Subcutaneous adipose tissue (tissue), 4 donors: ENCODE measurements around the gene CDV3. TPM values are rescaled to one million over a fixed set of nuclear protein-coding genes. Genes with fewer than 3 reads are reported as not detected.

Experiments
- CTCF ChIP-seq: fragments of 450-650 bp; IDR thresholded peaks from one replicate; pipeline ENCODE4 v1.5.1; 2016; ENCODE audit warnings: low read depth, mild to moderate bottlenecking, control low read depth, antibody characterized with exemption, moderate library complexity
- total RNA-seq, 4 donors: library from RNA; depleted of rRNA; stranded (reverse); fragments of >200 nt; gene quantifications; one replicate each; pipeline ENCODE4 v1.1.0, GENCODE V29; 2016

CDV3 gene, protein sequence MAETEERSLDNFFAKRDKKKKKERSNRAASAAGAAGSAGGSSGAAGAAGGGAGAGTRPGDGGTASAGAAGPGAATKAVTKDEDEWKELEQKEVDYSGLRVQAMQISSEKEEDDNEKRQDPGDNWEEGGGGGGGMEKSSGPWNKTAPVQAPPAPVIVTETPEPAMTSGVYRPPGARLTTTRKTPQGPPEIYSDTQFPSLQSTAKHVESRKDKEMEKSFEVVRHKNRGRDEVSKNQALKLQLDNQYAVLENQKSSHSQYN
- total RNA-seq, result 100 to 1,000 TPM; 157 to 246 (median 176) TPM

DNA sequence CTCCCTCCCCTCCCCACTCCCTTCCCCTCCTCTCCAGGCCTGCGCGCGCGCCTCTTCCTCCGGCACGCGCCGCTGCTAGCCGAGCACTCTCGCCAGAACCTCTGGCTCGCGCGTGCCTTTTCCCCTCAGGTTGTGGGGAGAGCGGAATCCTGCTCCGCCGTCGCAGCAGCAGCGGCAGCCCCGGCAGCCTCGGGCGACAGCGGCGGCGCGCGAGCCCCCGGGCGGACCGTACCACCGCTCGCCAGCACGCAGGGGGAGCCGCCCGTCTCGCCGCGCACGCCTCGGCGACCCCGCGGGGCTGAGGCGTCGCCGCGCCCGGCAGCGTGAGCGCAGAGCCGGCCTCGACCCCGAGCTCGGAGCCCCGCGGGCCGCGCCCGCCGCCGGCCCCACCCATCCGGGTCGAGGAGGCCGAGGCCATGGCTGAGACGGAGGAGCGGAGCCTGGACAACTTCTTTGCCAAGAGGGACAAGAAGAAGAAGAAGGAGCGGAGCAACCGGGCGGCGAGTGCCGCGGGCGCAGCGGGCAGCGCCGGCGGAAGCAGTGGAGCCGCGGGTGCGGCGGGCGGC, at the start of gene CDV3:
CDV3 (plus strand) TSS at position 58 of the 566 bp plus-strand sequence; CDS start at position 417, 359 bp downstream.
- no peak for TF ChIP-seq CTCF

DNA sequence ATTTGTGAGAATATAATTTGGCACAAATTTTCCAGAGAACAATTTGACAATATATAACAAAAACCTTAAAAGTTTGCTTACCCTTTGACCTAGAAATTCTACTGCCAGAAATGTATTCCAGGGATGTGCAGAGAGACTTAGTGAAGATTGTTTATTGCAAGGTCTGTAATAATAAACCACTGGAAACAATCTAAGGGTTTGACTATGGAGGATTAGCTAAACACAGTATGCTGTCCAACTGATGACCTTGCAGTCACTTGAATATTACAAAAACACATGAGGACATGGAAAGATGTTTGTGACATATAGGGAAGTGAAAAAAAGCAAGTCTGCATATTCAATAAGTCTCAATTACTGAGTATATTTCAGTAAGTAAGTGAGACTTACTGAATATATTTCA, 48.1 kb upstream of the CDV3 start:
- TF ChIP-seq CTCF, result no peak

DNA sequence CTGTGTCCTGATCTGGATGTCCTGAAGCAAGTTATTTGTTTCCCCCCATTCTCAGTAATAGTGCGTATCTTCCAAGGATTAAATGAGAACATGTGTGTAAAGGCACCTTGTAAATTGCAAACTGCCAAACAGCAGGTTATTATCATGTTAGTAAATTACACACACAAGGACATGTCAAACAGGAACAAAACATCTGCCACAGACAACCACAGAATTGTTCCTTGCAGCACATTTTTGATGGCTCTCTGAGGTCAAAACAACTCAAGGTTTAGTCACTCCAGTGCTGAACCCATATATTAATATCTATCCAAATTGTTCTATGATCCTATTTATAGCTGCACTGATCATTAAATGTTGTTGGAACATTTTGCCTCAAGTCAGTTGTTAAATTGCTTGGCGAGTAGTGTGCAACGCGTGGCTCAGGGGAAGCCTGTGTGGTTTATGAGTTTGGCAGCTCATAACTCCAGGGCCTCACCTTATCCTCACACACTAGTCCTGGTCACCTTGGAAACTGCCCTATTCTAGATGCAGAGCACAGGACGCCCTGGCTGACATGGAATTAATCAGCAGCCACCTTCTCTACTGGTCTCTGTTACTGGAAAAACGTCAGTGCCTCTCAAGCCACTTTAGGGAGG, 46.3 kb upstream of the CDV3 start:
- no peak for TF ChIP-seq CTCF

DNA sequence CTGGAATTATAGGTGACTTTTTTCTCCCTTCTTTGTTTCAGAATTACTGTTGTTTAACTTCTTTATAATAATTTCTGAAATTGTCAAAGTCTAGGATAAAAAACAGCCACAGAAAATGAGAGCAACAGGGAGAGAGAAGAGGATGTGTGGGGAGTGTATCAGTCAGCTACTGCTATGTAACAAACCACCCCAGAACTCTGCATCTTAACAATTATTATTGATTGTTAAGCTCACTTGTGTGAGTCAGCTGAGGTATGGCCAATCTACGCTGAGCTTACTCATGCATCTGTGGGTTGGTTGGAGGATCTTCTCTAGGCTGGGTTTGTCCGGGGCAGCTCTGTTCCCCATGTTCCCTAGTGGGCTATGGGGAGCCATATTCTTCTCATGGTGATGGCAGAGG, 43.7 kb upstream of the CDV3 start:
- no peak for TF ChIP-seq CTCF

GRCh38 chr3:133531981-133532380, 41.5 kb upstream of the CDV3 start:
- TF ChIP-seq CTCF, result no peak

DNA sequence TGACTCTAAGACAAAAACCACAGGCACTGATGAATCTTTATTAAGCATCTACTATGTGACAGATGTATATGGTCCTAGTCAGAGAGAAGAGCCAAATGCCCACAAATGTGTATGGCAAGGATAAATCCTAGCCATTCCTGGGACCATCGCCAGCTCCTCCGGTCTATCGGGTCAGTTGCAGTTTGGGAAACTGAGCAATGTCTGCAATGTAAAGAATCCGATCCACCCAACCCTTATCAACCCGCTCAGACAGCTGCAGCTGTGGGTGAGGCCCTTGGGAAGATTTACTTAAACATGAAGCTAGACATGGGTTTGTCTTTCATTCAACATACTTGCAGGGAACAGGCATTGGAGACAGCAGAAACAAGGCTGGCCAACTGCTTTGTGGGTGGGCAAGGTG, 40.5 kb upstream of the CDV3 start:
- no peak for TF ChIP-seq CTCF
